CD14-positive monocyte (primary cell): ENCODE data around the gene PTPN18. TPM values are rescaled to one million over a fixed set of nuclear protein-coding genes. Genes with fewer than 3 reads are reported as not detected.

Experiments
- DNase-seq, 3 donors: peaks; one replicate each; pipeline ENCODE4 v3.0.0-alpha.2; 2011 to 2022
- H2AFZ ChIP-seq: 2 replicates; pipeline ENCODE4 v1.6.0; 2012; ENCODE audit warnings: mild to moderate bottlenecking, low read depth, low read length, inconsistent platforms; ENCODE audit not compliant: insufficient read depth, poor library complexity, severe bottlenecking
- H3K27ac ChIP-seq, 2 donors: 1 replicate in 1 of 2; 2 replicates in 1 of 2; pipeline ENCODE4 v1.5.1; 2012 to 2013; ENCODE audit warnings: low read length in 2 of 2, control low read depth in 1 of 2, inconsistent platforms in 1 of 2, low read depth in 1 of 2, mild to moderate bottlenecking in 1 of 2
- H3K27me3 ChIP-seq, 2 donors: one replicate each; pipeline versions ENCODE4 v1.6.0 to v1.6.1; 2011 to 2013; ENCODE audit warnings: low read length in 2 of 2; ENCODE audit not compliant: control insufficient read depth in 2 of 2, insufficient read depth in 2 of 2
- H3K36me3 ChIP-seq, 2 donors: replicated peaks in 1 of 2; 1 replicate in 1 of 2; 2 replicates in 1 of 2; pipeline versions ENCODE4 v1.5.1 to v1.6.1; 2012 to 2013; ENCODE audit warnings: low read length in 2 of 2, control low read depth in 1 of 2, inconsistent platforms in 1 of 2, mild to moderate bottlenecking in 1 of 2; ENCODE audit not compliant: insufficient read depth in 2 of 2, control insufficient read depth in 1 of 2
- H3K4me1 ChIP-seq, 2 donors: 1 replicate in 1 of 2; 2 replicates in 1 of 2; pipeline versions ENCODE4 v1.5.1 to v1.6.1; 2012 to 2013; ENCODE audit warnings: low read length in 2 of 2, control low read depth in 1 of 2, inconsistent platforms in 1 of 2, mild to moderate bottlenecking in 1 of 2, moderate library complexity in 1 of 2; ENCODE audit not compliant: insufficient read depth in 2 of 2, control insufficient read depth in 1 of 2
- H3K4me2 ChIP-seq: replicated peaks from 2 replicates; pipeline ENCODE3; 2012; ENCODE audit warnings: low read length, moderate library complexity, mild to moderate bottlenecking; ENCODE audit not compliant: poor library complexity, severe bottlenecking; ENCODE audit errors: extremely low read depth
- H3K4me3 ChIP-seq, 3 experiments: fragments of 200-600 bp in 1 of 3; sonication (generic) in 1 of 3; replicated peaks in 1 of 3; 1 replicate in 2 of 3; 2 replicates in 1 of 3; pipeline ENCODE4 v1.5.1; 2011 to 2013; ENCODE audit warnings: low read length in 3 of 3, mild to moderate bottlenecking in 3 of 3, control low read depth in 2 of 3, low read depth in 2 of 3, inconsistent platforms in 1 of 3, moderate library complexity in 1 of 3
- H3K79me2 ChIP-seq: 2 replicates; pipeline ENCODE4 v1.6.0; 2012; ENCODE audit warnings: mild to moderate bottlenecking, control low read depth, inconsistent platforms, low read length, moderate library complexity; ENCODE audit not compliant: insufficient read depth
- H3K9ac ChIP-seq: 2 replicates; pipeline ENCODE4 v1.6.0; 2017; ENCODE audit warnings: low read length, mild to moderate bottlenecking; ENCODE audit not compliant: insufficient read depth, poor library complexity, severe bottlenecking
- H3K9me3 ChIP-seq, 2 donors: replicated peaks in 1 of 2; 1 replicate in 1 of 2; 2 replicates in 1 of 2; pipeline versions ENCODE4 v1.5.1 to v1.6.1; 2012 to 2013; ENCODE audit warnings: low read length in 2 of 2, control low read depth in 1 of 2; ENCODE audit not compliant: control insufficient read depth in 1 of 2, insufficient read depth in 1 of 2
- H4K20me1 ChIP-seq: 2 replicates; pipeline ENCODE4 v1.6.0; 2012; ENCODE audit warnings: mild to moderate bottlenecking, low read length, control low read depth, moderate library complexity; ENCODE audit not compliant: insufficient read depth
- H3K27ac Mint-ChIP-seq, 7 donors: one replicate each; pipeline ENCODE4 v1.8.0; 2020; ENCODE audit warnings: mild to moderate bottlenecking in 7 of 7, mixed read lengths in 7 of 7, moderate library complexity in 6 of 7, inconsistent platforms in 2 of 7
- H3K27me3 Mint-ChIP-seq, 3 donors: one replicate each; pipeline ENCODE4 v1.8.0; 2021 to 2022; ENCODE audit warnings: low read depth in 3 of 3, mild to moderate bottlenecking in 3 of 3, mixed read lengths in 3 of 3, moderate library complexity in 3 of 3, inconsistent platforms in 1 of 3
- H3K36me3 Mint-ChIP-seq, 2 donors: one replicate each; pipeline ENCODE4 v1.8.0; 2020; ENCODE audit warnings: mixed read lengths in 2 of 2, inconsistent platforms in 1 of 2, mild to moderate bottlenecking in 1 of 2
- H3K4me1 Mint-ChIP-seq: one replicate; pipeline ENCODE4 v1.8.0; 2020; ENCODE audit warnings: mild to moderate bottlenecking, mixed read lengths
- H3K4me3 Mint-ChIP-seq, 2 donors: one replicate each; pipeline ENCODE4 v1.8.0; 2020; ENCODE audit warnings: mild to moderate bottlenecking in 2 of 2, mixed read lengths in 2 of 2, moderate library complexity in 1 of 2
- H3K9me3 Mint-ChIP-seq, 7 donors: one replicate each; pipeline ENCODE4 v1.8.0; 2020 to 2022; ENCODE audit warnings: mixed read lengths in 7 of 7, mild to moderate bottlenecking in 6 of 7, moderate library complexity in 6 of 7, inconsistent platforms in 2 of 7
- WGBS: methylation state at CpG from one replicate; pipeline ENCODE4 v1.1.5; 2013; ENCODE audit warnings: missing lambda C conversion rate; ENCODE audit not compliant: insufficient coverage; 5-methylcytosine and 5-hydroxymethylcytosine counted together
- intact Hi-C, 2 donors: fragments of 100-400 bp; cut with micrococcal nuclease; formaldehyde crosslinking; loops; one replicate each; pipeline versions ENCODE4 v1.15.0 to v1.15.1; 2023
- polyA plus RNA-seq, 3 donors: library from polyadenylated mRNA; depleted of rRNA in 1 of 3; unstranded in 2 of 3; stranded (reverse) in 1 of 3; fragments of 300-500 nt in 2 of 3; fragments of >200 nt in 1 of 3; fragmentation: Illumina TruSeq in 2 of 3; gene quantifications; 1 replicate in 2 of 3; 2 replicates in 1 of 3; pipeline ENCODE4 v1.2.3, GENCODE V29; 2012 to 2021
- TF ChIP-seq, protein P1 (sequence below): fragments of 200-600 bp; IDR thresholded peaks from one replicate; pipeline ENCODE4 v1.8.0; 2022; ENCODE audit warnings: antibody characterized with exemption, mild to moderate bottlenecking

Gene PTPN18
- polyA plus RNA-seq, 3 donors, result 72.2 to 365 (median 102) TPM

DNA sequence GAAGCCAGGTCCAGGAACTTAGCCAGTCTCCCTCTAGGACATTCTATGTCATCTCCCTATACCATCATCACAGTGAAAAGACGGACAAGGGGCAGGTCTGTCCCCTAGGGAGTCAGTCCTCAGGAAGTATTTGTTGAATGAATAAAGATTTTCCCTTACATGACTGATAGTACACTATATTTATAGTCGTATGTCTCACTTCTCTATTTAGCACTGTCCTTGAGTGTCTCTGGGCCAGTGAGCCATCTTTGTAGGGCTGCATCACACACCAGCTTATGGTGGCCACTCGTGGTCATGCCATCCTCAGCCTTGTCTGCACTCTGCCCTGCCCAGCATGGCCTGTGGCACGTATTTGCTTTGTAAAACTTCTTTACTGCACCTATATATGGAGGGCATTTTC, 25.8 kb downstream of the PTPN18 start:
- no peak overlapping the region for H3K4me3 Mint-ChIP-seq
- Histone ChIP-seq H3K36me3 (peaks cover 26 to 64% of the 10 kb centered on the region in 2 donors), H3K9me3 (no peaks in the 10 kb centered on the region), H3K4me2 (no peak overlapping the region), H2AFZ (no peak overlapping the region), H3K9ac (no peak overlapping the region), H4K20me1 (peaks cover 64% of the 10 kb centered on the region), H3K4me1 (peaks cover 24 to 31% of the 10 kb centered on the region in 2 donors), H3K79me2 (peaks cover 69% of the 10 kb centered on the region), H3K27ac (no peak overlapping the region), H3K4me3 (no peak overlapping the region), H3K27me3 (no peaks in the 10 kb centered on the region)
- no peaks in the 10 kb centered on the region for H3K27me3 Mint-ChIP-seq
- intact Hi-C loops, result no loop called here
- no peaks in the 10 kb centered on the region for H3K9me3 Mint-ChIP-seq
- peaks cover 43 to 55% of the 10 kb centered on the region in 2 donors for H3K36me3 Mint-ChIP-seq
- peaks cover 32% of the 10 kb centered on the region for H3K4me1 Mint-ChIP-seq
- no peak for DNase-seq
- 83% methylated on average over 1 of the region's 4 CpGs for WGBS
- H3K27ac Mint-ChIP-seq, result peak overlapping the region in 1 of 7 donors; percentile 21
- TF ChIP-seq, protein P1, sequence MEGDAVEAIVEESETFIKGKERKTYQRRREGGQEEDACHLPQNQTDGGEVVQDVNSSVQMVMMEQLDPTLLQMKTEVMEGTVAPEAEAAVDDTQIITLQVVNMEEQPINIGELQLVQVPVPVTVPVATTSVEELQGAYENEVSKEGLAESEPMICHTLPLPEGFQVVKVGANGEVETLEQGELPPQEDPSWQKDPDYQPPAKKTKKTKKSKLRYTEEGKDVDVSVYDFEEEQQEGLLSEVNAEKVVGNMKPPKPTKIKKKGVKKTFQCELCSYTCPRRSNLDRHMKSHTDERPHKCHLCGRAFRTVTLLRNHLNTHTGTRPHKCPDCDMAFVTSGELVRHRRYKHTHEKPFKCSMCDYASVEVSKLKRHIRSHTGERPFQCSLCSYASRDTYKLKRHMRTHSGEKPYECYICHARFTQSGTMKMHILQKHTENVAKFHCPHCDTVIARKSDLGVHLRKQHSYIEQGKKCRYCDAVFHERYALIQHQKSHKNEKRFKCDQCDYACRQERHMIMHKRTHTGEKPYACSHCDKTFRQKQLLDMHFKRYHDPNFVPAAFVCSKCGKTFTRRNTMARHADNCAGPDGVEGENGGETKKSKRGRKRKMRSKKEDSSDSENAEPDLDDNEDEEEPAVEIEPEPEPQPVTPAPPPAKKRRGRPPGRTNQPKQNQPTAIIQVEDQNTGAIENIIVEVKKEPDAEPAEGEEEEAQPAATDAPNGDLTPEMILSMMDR, result no peak

DNA sequence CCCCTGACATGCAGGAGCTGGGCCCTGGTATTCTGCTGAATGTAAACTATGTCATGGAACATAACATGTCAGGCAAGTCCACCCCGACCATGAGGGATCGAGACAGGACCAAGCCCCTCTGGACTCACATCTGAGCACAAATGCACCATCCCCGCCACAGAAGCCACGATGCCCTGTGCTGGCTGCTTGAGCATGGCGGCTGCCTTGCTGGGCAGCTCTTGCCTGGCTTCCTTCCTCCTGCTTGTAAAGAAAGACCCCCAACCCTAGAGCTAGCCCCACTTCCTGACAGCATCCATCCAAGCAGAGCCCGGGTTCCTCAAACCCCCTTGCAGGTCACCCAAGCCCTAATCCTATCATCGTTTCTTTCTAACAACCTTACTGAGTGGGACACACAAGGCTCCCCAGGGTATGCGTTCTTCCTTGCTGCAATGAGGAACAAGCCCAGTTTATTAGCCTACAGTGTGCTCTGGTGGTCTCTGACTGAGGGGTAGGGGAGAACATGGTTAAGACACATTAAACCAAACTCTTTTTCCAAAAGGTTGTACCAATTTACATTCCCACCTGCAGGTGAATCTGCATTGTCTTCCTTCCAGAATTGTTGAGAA, 26.6 kb downstream of the PTPN18 start:
- peak overlapping the region in 4 of 7 donors; percentile 7 to 40 (median 24) for H3K27ac Mint-ChIP-seq
- peaks cover 18 to 24% of the 10 kb centered on the region in 2 donors for H3K4me1 ChIP-seq
- intact Hi-C loops, result no loop called here

More for the DNA sequence above, 26.6 kb downstream of the PTPN18 start:
- WGBS, result 98% methylated on average over 6 of the region's 8 CpGs
- Mint-ChIP-seq H3K4me1 (peaks cover 24% of the 10 kb centered on the region), H3K4me3 (no peak overlapping the region), H3K9me3 (no peaks in the 10 kb centered on the region), H3K27me3 (no peaks in the 10 kb centered on the region), H3K36me3 (peaks cover 45 to 62% of the 10 kb centered on the region in 2 donors)
- Histone ChIP-seq H3K79me2 (peaks cover 67% of the 10 kb centered on the region), H3K27ac (peak overlapping the region in 1 of 2 donors; percentile 51), H3K27me3 (no peaks in the 10 kb centered on the region), H3K36me3 (peaks cover 25 to 61% of the 10 kb centered on the region in 2 donors), H3K9ac (no peak overlapping the region), H3K4me3 (no peak overlapping the region), H2AFZ (no peak overlapping the region), H3K9me3 (no peaks in the 10 kb centered on the region), H4K20me1 (peaks cover 56% of the 10 kb centered on the region), H3K4me2 (no peak overlapping the region)
- TF ChIP-seq, protein P1, result no peak
- no peak for DNase-seq
